ENCODE results near the gene ZSWIM4. TPM values are rescaled to one million over a fixed set of nuclear protein-coding genes. Genes with fewer than 3 reads are reported as not detected.

ZSWIM4 gene
- total RNA-seq, 1 experiment from 2014 or later, result 8.7 TPM

GRCh38 chr19:13835791-13836723 is 40.8 kb downstream of the ZSWIM4 start:
- TF ChIP-seq CTCF (IDR thresholded peaks at IDR 0.05) (no peak), SIN3A (IDR thresholded peaks at IDR 0.05; ENCODE audit: borderline replicate concordance, insufficient read depth, low read depth, low read length) (no peak), TCF7L2 (IDR thresholded peaks at IDR 0.05; ENCODE audit: low read depth, low read length) (no peak), REST (IDR thresholded peaks at IDR 0.05; ENCODE audit: insufficient read depth in 1 of 2, low read depth in 2 of 2, low read length in 1 of 2) (no peak), POLR2AphosphoS5 (IDR thresholded peaks at IDR 0.05; ENCODE audit: low read depth, low read length) (peak; percentile 52)
- no TSS peak for BruUV-seq (replicated peaks)
- no peaks in the 10 kb centered on the region for H3K27me3 ChIP-seq (ENCODE audit: control insufficient read depth, insufficient read depth, low read length)
- POLR2A ChIA-PET, result interaction anchor here (0.6 to 2.3 kb wide), 9 partner anchors 11 to 548 kb away, joined by 3 to 26 read pairs (median 4); no protein-coding TSS in a partner anchor
- peak overlapping the region; percentile 84 for H3K27ac ChIP-seq (ENCODE audit: low read length)
- CTCF ChIA-PET, result interaction anchor here (0.6 to 1.8 kb wide), 4 partner anchors 13 to 50 kb away, joined by 3 to 13 read pairs (median 4); no protein-coding TSS in a partner anchor
- H3K9me3 ChIP-seq (ENCODE audit: control insufficient read depth, insufficient read depth, low read depth, low read length), result no peaks in the 10 kb centered on the region
- DNase-seq (ENCODE audit: low read depth, low spot score), result no peak
- ATAC-seq, result peak; percentile 2; the same call in 1 of the 2 replicates
- peak overlapping the region; percentile 19 to 45; a peak in 3 of 4 replicates for H3K4me3 ChIP-seq (ENCODE audit: low read depth in 2 of 2, low read length in 2 of 2)
- peaks cover 4% of the 10 kb centered on the region for H3K36me3 ChIP-seq (ENCODE audit: control insufficient read depth, insufficient read depth, low read length)
- in situ Hi-C loops (cut with HindIII; ENCODE audit: low pct_unique_long_range_greater_than_20kb, low sequenced_read_pairs), result no loop called here
- peaks cover 40% of the 10 kb centered on the region for H3K4me1 ChIP-seq (ENCODE audit: control insufficient read depth, insufficient read depth, low read length)
- intact Hi-C loops (cut with micrococcal nuclease; ENCODE audit: unreplicated experiment), result no loop called here

- H3K36me3 ChIP-seq (ENCODE audit: control insufficient read depth, insufficient read depth, low read length), result peaks cover 8% of the 10 kb centered on the region
- POLR2A ChIA-PET, result interaction anchor here (0.9 kb wide), 1 partner anchor 23 kb away, joined by 9 read pairs; no protein-coding TSS in a partner anchor
- BruUV-seq (replicated peaks), result TSS peak; percentile 20
- peaks cover 40% of the 10 kb centered on the region for H3K4me1 ChIP-seq (ENCODE audit: control insufficient read depth, insufficient read depth, low read length)
- peak overlapping the region; percentile 81 to 91 for H3K4me3 ChIP-seq (ENCODE audit: low read depth in 2 of 2, low read length in 2 of 2)
- no peaks in the 10 kb centered on the region for H3K9me3 ChIP-seq (ENCODE audit: control insufficient read depth, insufficient read depth, low read depth, low read length)
- no peaks in the 10 kb centered on the region for H3K27me3 ChIP-seq (ENCODE audit: control insufficient read depth, insufficient read depth, low read length)
- TF ChIP-seq SIN3A (IDR thresholded peaks at IDR 0.05; ENCODE audit: borderline replicate concordance, insufficient read depth, low read depth, low read length), result no peak
- peak; percentile 69 for TF ChIP-seq POLR2AphosphoS5 (IDR thresholded peaks at IDR 0.05; ENCODE audit: low read depth, low read length)
- no peak for TF ChIP-seq CTCF (IDR thresholded peaks at IDR 0.05)
- CTCF ChIA-PET, result no interaction called here
- in situ Hi-C loops (cut with HindIII; ENCODE audit: low pct_unique_long_range_greater_than_20kb, low sequenced_read_pairs) (no loop called here), intact Hi-C loops (cut with micrococcal nuclease; ENCODE audit: unreplicated experiment) (no loop called here)
- no peak for DNase-seq (ENCODE audit: low read depth, low spot score)
- no peak for ATAC-seq
- H3K27ac ChIP-seq (ENCODE audit: low read length), result peak overlapping the region; percentile 92
These were observed 43.3 kb downstream of the ZSWIM4 start for GRCh38 chr19:13838435-13839129.

All from Panc1 (cell line).